ENCODE data around the gene C1QTNF6.

GRCh38 chr22:37211866-37212173 lies 23.8 kb upstream of the C1QTNF6 start:
- TF ChIP-seq CTCF (conservative IDR thresholded peaks at IDR 0.05; ENCODE audit: low read length) (no peak), EZH2phosphoT487 (IDR thresholded peaks at IDR 0.05; ENCODE audit: borderline replicate concordance, low read depth, low read length) (no peak)
